ENCODE results near the gene CACNA2D2. TPM values are rescaled to one million over a fixed set of nuclear protein-coding genes. Genes with fewer than 3 reads are reported as not detected.

Gene CACNA2D2
- polyA plus RNA-seq, 1 of the 3 experiments (the other 2 are of a cell fraction): 1.1 TPM

GRCh38 chr3:50380405-50381085, 122.9 kb downstream of the CACNA2D2 start:
- DNase-seq: peak; percentile 81
- ChIA-PET CTCF (interaction anchor here (0.7 to 4.5 kb wide), 14 partner anchors 10 to 233 kb away, joined by 3 to 41 read pairs (median 6); no protein-coding TSS in a partner anchor), POLR2A (interaction anchor here (0.9 to 3.5 kb wide), 11 partner anchors 10 to 168 kb away, joined by 3 to 28 read pairs (median 8); partner anchors contain the start of genes CYB561D2 and NPRL2)
- Histone ChIP-seq H3K4me2 (no peak overlapping the region), H3K36me3 (replicated peaks in 1 of 2; ENCODE audit: control insufficient read depth in 1 of 2, insufficient read depth in 2 of 2, low read length in 1 of 2) (no peaks in the 10 kb centered on the region), H3K4me3 (ENCODE audit: low read depth in 2 of 2, low read length in 1 of 2) (peak overlapping the region in 1 of 2 experiments; percentile 41; a peak in 1 of 4 replicates), H3K9me2 (no peaks in the 10 kb centered on the region), H3K27me3 (ENCODE audit: insufficient read depth) (no peaks in the 10 kb centered on the region), H3K9ac (no peak overlapping the region), H3K79me2 (ENCODE audit: insufficient read depth) (no peaks in the 10 kb centered on the region), H3K27ac (ENCODE audit: low read depth in 2 of 2, low read length in 1 of 2) (peak overlapping the region in 1 of 2 experiments; percentile 100; a peak in 2 of 4 replicates), H3K9me3 (no peaks in the 10 kb centered on the region), H4K20me1 (ENCODE audit: insufficient read depth) (no peaks in the 10 kb centered on the region), H2AFZ (ENCODE audit: low read depth) (no peak overlapping the region), H3F3A (replicated peaks; ENCODE audit: insufficient read depth) (no peaks in the 10 kb centered on the region), H3K4me1 (ENCODE audit: control insufficient read depth in 1 of 2, insufficient read depth in 2 of 2, low read depth in 1 of 2, low read length in 1 of 2) (peaks cover 0 to 98% of the 10 kb centered on the region in 2 experiments; a peak in 2 of 4 replicates)
- 19% methylated on average over 12 of the region's 17 CpGs for WGBS (ENCODE audit: low lambda C conversion rate)
- TF ChIP-seq YY1 (IDR thresholded peaks at IDR 0.05; ENCODE audit: low read depth): no peak
- TF ChIP-seq MAX (IDR thresholded peaks at IDR 0.05; ENCODE audit: low read depth): no peak
- TF ChIP-seq RCOR1 (IDR thresholded peaks at IDR 0.05; ENCODE audit: low read length): peak; percentile 63; the same call in 1 of the 2 replicates
- TF ChIP-seq TAF1 (IDR thresholded peaks at IDR 0.05; ENCODE audit: borderline replicate concordance, low read depth, low read length): no peak
- TF ChIP-seq EZH2phosphoT487 (IDR thresholded peaks at IDR 0.05; ENCODE audit: borderline replicate concordance, low read depth): no peak
- no peak for TF ChIP-seq USF1 (IDR thresholded peaks at IDR 0.05; ENCODE audit: borderline replicate concordance, low read depth)
- peak in 1 of 2 experiments; percentile 86; a peak in 1 of 4 replicates for TF ChIP-seq EP300 (IDR thresholded peaks at IDR 0.05; ENCODE audit: borderline replicate concordance in 1 of 2, low read depth in 1 of 2, low read length in 1 of 2)
- TF ChIP-seq FOXM1 (IDR thresholded peaks at IDR 0.05; ENCODE audit: low read depth): no peak
- TF ChIP-seq MEF2A (IDR thresholded peaks at IDR 0.05; ENCODE audit: borderline replicate concordance, low read depth): no peak
- TF ChIP-seq, protein P1, sequence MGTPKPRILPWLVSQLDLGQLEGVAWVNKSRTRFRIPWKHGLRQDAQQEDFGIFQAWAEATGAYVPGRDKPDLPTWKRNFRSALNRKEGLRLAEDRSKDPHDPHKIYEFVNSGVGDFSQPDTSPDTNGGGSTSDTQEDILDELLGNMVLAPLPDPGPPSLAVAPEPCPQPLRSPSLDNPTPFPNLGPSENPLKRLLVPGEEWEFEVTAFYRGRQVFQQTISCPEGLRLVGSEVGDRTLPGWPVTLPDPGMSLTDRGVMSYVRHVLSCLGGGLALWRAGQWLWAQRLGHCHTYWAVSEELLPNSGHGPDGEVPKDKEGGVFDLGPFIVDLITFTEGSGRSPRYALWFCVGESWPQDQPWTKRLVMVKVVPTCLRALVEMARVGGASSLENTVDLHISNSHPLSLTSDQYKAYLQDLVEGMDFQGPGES (IDR thresholded peaks at IDR 0.05; ENCODE audit: low read depth, low read length): no peak
- peak; percentile 71 for TF ChIP-seq CHD2 (IDR thresholded peaks at IDR 0.05; ENCODE audit: low read length, partially characterized antibody)
- no peak for TF ChIP-seq RXRA (IDR thresholded peaks at IDR 0.05; ENCODE audit: borderline replicate concordance, low read depth)
- peak; percentile 21; the same call in 1 of the 2 replicates for TF ChIP-seq TCF12 (IDR thresholded peaks at IDR 0.05)
- TF ChIP-seq FOXJ3 (CRISPR knock-in tag; IDR thresholded peaks at IDR 0.05): peak; percentile 67; the same call in 1 of the 2 replicates
- TF ChIP-seq, protein P2, sequence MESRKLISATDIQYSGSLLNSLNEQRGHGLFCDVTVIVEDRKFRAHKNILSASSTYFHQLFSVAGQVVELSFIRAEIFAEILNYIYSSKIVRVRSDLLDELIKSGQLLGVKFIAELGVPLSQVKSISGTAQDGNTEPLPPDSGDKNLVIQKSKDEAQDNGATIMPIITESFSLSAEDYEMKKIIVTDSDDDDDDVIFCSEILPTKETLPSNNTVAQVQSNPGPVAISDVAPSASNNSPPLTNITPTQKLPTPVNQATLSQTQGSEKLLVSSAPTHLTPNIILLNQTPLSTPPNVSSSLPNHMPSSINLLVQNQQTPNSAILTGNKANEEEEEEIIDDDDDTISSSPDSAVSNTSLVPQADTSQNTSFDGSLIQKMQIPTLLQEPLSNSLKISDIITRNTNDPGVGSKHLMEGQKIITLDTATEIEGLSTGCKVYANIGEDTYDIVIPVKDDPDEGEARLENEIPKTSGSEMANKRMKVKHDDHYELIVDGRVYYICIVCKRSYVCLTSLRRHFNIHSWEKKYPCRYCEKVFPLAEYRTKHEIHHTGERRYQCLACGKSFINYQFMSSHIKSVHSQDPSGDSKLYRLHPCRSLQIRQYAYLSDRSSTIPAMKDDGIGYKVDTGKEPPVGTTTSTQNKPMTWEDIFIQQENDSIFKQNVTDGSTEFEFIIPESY (IDR thresholded peaks at IDR 0.05; ENCODE audit: borderline replicate concordance, low read depth): no peak
- TF ChIP-seq GATA2 (CRISPR knock-in tag; IDR thresholded peaks at IDR 0.05): peak; percentile 95
- no peak for TF ChIP-seq TEAD4 (IDR thresholded peaks at IDR 0.05; ENCODE audit: borderline replicate concordance, insufficient read depth)

Measured in SK-N-SH (cell line).